GM19455 (cell line): ENCODE data around the gene SLC13A5.
"Not testable (repeated sequence)": the region's sequence is repeated elsewhere in the genome, so short reads cannot be mapped to it uniquely, and the experiment has no call there.

ENCODE experiments used
- ATAC-seq: cut with Tn5 transposase; IDR thresholded peaks from one replicate; pipeline ENCODE4 v1.9.1; 2021; ENCODE audit not compliant: unreplicated experiment

SLC13A5 gene

DNA sequence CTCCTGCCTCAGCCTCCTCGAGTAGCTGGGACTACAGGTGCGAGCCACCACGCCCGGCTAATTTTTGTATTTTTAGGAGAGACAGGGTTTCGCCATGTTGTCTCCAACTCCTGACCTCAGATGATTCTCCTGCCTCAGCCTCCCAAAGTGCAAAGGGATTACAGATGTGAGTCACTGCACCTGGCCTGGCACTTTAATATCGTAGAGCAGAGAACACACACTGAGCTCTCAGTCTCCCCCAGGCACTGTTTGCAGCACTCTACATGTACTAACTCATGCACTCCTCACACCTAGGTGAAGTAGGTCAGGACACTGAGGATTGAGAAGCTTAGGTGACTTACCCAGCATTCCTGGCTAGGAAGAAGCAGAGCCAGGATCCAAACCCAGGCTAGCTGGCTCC lies 46.6 kb downstream of the SLC13A5 start:
- no peak for ATAC-seq

GRCh38 chr17:6666077-6666521 lies 47.1 kb downstream of the SLC13A5 start:
- ATAC-seq = no peak

GRCh38 chr17:6663200-6663599 lies 50.0 kb downstream of the SLC13A5 start:
- ATAC-seq = not testable (repeated sequence)

- ATAC-seq = no peak
Observed at GRCh38 chr17:6661464-6661848, 51.7 kb downstream of the SLC13A5 start.

DNA sequence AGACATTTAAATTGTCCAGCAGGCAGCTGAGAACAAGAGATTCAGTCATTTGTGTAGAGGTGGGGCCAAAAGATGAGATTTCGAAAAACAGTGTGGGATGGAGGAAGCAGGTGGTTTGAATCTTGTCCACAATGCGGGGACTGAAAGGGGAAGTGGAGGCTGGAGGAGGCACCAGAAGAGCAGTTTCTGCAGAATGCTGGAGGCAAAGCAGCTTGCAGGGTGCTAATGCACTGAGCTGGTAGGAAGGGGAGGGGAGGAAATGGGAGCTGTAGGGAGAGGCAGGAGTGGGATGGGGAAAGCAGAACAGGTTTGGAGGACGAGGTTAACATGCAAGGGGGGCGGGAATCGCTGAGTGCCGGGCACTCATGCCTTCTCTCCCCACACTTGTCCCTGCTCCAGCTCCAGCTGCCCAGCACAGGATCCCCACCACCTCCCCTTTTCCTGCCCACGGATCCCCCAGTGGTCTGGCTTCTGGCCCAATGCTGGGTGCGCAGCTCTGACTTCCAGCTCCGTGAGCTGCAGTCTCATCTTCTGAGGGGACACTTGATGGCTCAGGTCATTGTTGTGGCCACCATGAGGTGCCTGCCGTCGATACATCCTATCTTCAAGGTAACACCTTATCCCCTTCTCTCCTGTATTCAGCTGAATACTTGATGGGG lies 52.2 kb downstream of the SLC13A5 start:
- peak; percentile 63 for ATAC-seq

DNA sequence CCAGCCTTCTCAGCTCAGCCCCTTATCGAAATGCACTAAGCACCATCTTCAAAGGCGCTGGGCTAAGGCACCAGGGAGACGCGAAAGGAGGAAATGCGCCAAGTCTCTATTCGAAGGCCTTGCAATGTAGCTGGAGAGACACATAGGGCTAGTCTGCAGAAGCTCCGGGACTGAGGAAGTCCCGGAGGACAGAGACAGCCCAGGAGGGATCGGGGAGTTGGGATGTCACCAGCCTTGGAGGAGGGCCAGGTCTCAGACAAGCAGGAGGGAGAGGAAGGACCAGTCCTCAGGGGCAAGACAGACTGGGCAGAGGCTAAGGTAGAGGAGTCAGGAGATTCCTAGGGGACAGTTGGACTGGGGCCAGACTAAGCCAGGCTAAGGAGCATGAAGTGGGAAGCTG lies 53.1 kb downstream of the SLC13A5 start:
- no peak for ATAC-seq

GRCh38 chr17:6658411-6658810 lies 54.8 kb downstream of the SLC13A5 start:
- ATAC-seq = not testable (repeated sequence)

GRCh38 chr17:6657633-6658287 lies 55.4 kb downstream of the SLC13A5 start:
- ATAC-seq = no peak

DNA sequence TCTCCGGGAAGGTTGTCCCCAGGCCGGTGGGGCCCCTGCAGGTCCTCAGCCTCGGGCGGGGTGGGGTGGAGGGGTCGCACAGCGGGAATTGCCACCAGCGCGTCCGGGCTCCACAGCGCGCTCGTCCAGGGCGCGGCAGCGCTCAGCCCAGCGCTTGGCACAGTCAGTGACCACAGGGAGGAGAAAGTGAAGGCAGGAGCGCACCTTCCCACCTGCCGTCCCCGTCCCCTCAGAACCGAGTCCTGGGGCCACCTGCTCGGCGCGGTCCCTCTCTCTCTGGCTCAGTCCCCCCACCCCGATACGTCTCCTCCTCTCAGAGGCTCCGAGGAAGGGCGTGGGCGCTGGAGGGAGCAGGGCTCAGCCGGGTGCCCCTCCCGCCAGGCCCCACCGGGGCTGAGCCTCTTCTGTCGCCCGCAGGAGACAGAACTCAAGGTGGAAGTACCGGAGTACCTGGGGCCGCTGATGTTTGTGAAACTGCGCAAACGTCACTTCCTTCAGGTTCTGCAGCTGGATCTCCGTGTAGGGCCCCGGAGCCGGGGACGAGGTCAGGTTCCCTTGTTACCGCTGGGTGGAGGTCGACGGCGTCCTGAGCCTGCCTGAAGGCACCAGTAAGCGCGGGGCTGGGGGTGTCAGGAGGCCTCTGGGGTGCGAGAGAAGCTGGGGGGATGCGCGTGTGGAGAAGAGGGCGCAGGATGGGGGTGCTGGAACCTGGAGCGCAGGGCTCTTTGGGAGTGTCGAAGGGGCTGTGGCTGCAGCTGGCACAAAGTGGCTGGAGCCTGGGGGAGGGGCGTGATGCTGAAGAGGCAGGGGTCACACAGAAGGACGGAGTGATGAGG lies 56.2 kb downstream of the SLC13A5 start:
- ATAC-seq = not testable (repeated sequence)

GRCh38 chr17:6655732-6656361 lies 57.3 kb downstream of the SLC13A5 start:
- ATAC-seq = not testable (repeated sequence)

- ATAC-seq = no peak
Observed at GRCh38 chr17:6654841-6655731, 58.1 kb downstream of the SLC13A5 start.

GRCh38 chr17:6651919-6652452 lies 61.2 kb downstream of the SLC13A5 start:
- ATAC-seq = peak; percentile 6

- ATAC-seq = peak; percentile 86
Observed at GRCh38 chr17:6651354-6651918, 61.7 kb downstream of the SLC13A5 start, which contains the start of the genes C17orf100 and MED31. C17orf100 (plus strand) TSS chr17:6651762; CDS start chr17:6651914, 152 bp downstream. MED31 (minus strand) TSS chr17:6651605; CDS start chr17:6651528, 77 bp downstream.

DNA sequence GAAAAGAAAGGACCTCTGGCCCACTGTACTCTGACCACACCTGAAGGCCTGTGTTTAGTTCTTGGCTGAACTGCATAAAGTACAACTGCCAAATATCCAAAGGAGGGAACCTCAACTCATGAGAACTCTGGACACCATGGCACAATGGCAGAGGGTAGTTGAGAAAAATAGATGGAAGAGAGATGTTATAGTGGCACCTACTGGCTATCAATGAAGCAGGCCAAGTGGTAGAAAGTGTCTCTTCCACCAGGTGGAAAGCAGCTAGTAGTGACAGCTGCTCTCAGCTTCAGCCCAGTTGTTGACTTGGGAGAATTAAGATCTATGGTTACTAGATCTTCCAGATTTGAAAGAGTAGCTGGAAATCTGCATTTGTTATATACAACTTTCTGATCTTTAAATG lies 65.0 kb downstream of the SLC13A5 start:
- ATAC-seq = no peak

GRCh38 chr17:6643451-6644125 lies 69.6 kb downstream of the SLC13A5 start:
- no peak for ATAC-seq

- no peak for ATAC-seq
Observed at GRCh38 chr17:6642592-6642991, 70.6 kb downstream of the SLC13A5 start.

DNA sequence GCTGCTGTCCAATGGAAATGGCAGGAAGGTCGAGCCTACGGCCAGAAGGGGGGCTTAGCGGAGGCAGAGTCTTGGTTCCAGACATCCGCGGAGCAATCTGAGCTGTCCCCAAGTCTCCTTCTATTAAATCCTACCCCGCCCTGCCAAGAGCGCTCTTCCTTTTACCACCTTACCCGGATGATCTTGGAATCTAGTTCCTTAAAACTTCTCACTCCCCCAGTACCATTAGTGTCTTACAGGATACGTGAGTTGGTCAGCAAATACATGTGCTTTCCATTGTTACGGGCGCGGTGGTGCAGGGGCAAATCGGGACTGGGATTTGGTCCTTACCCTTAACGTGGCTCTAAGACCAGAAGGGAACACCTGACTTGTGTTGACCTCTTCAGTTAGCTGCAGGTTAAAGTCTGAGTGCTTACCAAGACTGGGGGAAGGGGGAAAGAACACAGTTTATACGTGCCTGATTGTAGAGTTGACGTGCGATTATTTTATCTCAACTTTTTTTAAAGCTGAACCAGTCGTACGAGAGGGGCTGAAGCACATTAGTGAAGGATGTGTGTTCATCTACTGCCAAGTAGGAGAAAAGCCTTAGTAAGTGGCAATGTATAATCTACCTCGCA lies 71.8 kb downstream of the SLC13A5 start:
- no peak for ATAC-seq

DNA sequence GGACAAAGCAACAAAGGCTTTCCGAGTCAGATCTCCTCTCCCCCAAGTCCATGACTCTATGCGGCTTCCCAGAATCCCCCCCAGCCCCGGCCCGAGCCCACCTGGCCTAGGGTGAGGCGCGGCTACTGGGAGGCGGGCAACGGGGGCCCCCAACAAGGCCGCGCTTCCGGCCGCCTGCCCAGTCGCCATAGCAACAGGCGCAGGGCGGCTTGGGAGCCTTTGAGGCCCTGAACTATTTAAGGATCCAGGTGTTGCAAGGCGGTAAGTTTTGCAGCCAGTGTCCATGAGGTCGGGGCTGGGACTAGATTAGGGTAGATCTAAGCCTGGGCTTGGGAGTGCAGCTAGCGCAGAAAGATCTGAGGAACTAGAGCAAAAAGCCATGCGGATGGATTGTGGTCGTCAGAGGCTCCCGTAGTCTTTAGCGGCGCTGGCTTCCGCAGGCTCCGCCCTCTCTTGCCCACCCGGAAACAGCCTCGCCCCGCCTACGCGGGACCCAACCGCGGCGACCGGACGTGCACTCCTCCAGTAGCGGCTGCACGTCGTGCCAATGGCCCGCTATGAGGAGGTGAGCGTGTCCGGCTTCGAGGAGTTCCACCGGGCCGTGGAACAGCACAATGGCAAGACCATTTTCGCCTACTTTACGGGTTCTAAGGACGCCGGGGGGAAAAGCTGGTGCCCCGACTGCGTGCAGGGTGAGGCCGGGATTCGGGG lies 72.5 kb downstream of the SLC13A5 start, which contains the start of the genes KIAA0753 and TXNDC17:
Gene KIAA0753, minus strand, starts transcription at position 176 of the 711 bp plus-strand sequence. CDS start 5,608 bp downstream, outside the sequence.
Gene TXNDC17, plus strand, starts transcription at position 525 of the 711 bp plus-strand sequence. Its CDS starts 23 bp downstream, at position 548.
- ATAC-seq = peak; percentile 87
